ENCODE results near the gene TEX264. TPM values are rescaled to one million over a fixed set of nuclear protein-coding genes. Genes with fewer than 3 reads are reported as not detected.

Gene TEX264
- polyA plus RNA-seq, 1 donor from 2014 or later = 35.4 TPM

DNA sequence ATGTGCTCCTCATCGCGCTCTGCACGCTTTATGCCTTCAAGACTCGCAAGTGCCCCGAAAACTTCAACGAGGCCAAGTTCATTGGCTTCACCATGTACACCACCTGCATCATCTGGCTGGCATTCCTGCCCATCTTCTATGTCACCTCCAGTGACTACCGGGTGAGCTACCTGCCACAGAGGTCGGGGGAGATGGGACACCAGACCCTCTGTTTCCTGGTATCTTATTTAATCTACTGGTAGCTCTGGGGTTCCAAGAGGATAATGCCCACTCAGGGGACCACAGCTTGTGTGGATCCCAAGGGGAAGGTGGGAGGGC is 44.9 kb downstream of the TEX264 start:
- H3K9ac ChIP-seq (ENCODE audit: low read length) = no peak overlapping the region
- H3K27ac ChIP-seq (ENCODE audit: low read length) = no peak overlapping the region
- no peaks in the 10 kb centered on the region for H3K79me2 ChIP-seq (replicated peaks; ENCODE audit: insufficient read depth, low read length)
- H3K4me3 ChIP-seq (ENCODE audit: low read length) = no peak overlapping the region
- H4K20me1 ChIP-seq (ENCODE audit: insufficient read depth) = no peaks in the 10 kb centered on the region
- no peak overlapping the region for H2AFZ ChIP-seq (ENCODE audit: low read depth, low read length)
- no peaks in the 10 kb centered on the region for H3K9me2 ChIP-seq (ENCODE audit: insufficient read depth, low read length)
- no peak overlapping the region for H3K4me2 ChIP-seq (ENCODE audit: low read length)
- no peak for TF ChIP-seq CTCF (IDR thresholded peaks at IDR 0.05; ENCODE audit: poor library complexity, severe bottlenecking)
- no peak for TF ChIP-seq RAD21 (conservative IDR thresholded peaks at IDR 0.05)
- no peak for TF ChIP-seq EP300 (conservative IDR thresholded peaks at IDR 0.05; ENCODE audit: poor library complexity, severe bottlenecking)
- TF ChIP-seq EZH2 (IDR thresholded peaks at IDR 0.05; ENCODE audit: borderline replicate concordance, insufficient read depth, low read length, poor library complexity, severe bottlenecking) = no peak
- no peak for TF ChIP-seq REST (IDR thresholded peaks at IDR 0.05; ENCODE audit: borderline replicate concordance)
- TF ChIP-seq MXI1 (conservative IDR thresholded peaks at IDR 0.05; ENCODE audit: poor library complexity, severe bottlenecking) = no peak
- TF ChIP-seq SMC3 (conservative IDR thresholded peaks at IDR 0.05; ENCODE audit: poor library complexity) = no peak
- no peak for TF ChIP-seq POLR2AphosphoS5 (IDR thresholded peaks at IDR 0.05)
- TF ChIP-seq TAF1 (IDR thresholded peaks at IDR 0.05; ENCODE audit: low read depth) = no peak
- no peaks in the 10 kb centered on the region for H3K27me3 ChIP-seq (ENCODE audit: insufficient read depth, low read depth, low read length)
- H3K9me3 ChIP-seq (ENCODE audit: low read length) = no peaks in the 10 kb centered on the region
- no peaks in the 10 kb centered on the region for H3K36me3 ChIP-seq (ENCODE audit: insufficient read depth, low read length)
- H3F3A ChIP-seq (ENCODE audit: insufficient read depth, low read length, poor library complexity, severe bottlenecking) = no peaks in the 10 kb centered on the region

DNA sequence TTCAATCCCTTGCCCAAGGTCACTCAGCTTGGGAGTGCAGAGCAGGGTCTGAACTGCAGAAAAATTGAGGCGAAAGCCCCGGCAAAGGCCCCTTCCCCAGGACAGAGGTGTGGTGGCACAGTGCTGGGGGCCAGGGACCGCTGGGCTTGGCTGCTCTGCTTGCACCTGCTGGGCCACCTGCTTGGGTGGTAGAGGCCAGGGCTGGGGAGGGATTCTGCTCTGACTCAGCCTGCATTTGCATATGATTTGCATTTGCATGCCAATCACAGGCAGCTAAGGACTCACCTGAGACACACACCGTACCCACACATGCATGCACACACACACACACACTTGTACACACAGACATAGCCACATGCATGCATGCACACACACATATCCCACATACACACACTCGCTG is 45.8 kb downstream of the TEX264 start:
- Histone ChIP-seq H3K4me3 (ENCODE audit: low read length) (no peak overlapping the region), H2AFZ (ENCODE audit: low read depth, low read length) (no peak overlapping the region), H3F3A (ENCODE audit: insufficient read depth, low read length, poor library complexity, severe bottlenecking) (no peaks in the 10 kb centered on the region), H3K27ac (ENCODE audit: low read length) (no peak overlapping the region), H3K4me2 (ENCODE audit: low read length) (no peak overlapping the region), H3K27me3 (ENCODE audit: insufficient read depth, low read depth, low read length) (no peaks in the 10 kb centered on the region), H3K9me2 (ENCODE audit: insufficient read depth, low read length) (no peaks in the 10 kb centered on the region), H3K9me3 (ENCODE audit: low read length) (no peaks in the 10 kb centered on the region), H3K9ac (ENCODE audit: low read length) (no peak overlapping the region), H3K36me3 (ENCODE audit: insufficient read depth, low read length) (no peaks in the 10 kb centered on the region), H4K20me1 (ENCODE audit: insufficient read depth) (no peaks in the 10 kb centered on the region), H3K79me2 (replicated peaks; ENCODE audit: insufficient read depth, low read length) (no peaks in the 10 kb centered on the region)
- TF ChIP-seq EP300 (conservative IDR thresholded peaks at IDR 0.05; ENCODE audit: poor library complexity, severe bottlenecking) (no peak), TAF1 (IDR thresholded peaks at IDR 0.05; ENCODE audit: low read depth) (no peak), REST (IDR thresholded peaks at IDR 0.05; ENCODE audit: borderline replicate concordance) (no peak), RAD21 (conservative IDR thresholded peaks at IDR 0.05) (no peak), SMC3 (conservative IDR thresholded peaks at IDR 0.05; ENCODE audit: poor library complexity) (no peak), MXI1 (conservative IDR thresholded peaks at IDR 0.05; ENCODE audit: poor library complexity, severe bottlenecking) (no peak), CTCF (IDR thresholded peaks at IDR 0.05; ENCODE audit: poor library complexity, severe bottlenecking) (no peak), EZH2 (IDR thresholded peaks at IDR 0.05; ENCODE audit: borderline replicate concordance, insufficient read depth, low read length, poor library complexity, severe bottlenecking) (no peak), POLR2AphosphoS5 (IDR thresholded peaks at IDR 0.05) (no peak)
